CD8-positive, alpha-beta memory T cell (primary cell): ENCODE results near the gene CACNA1B. TPM values are rescaled to one million over a fixed set of nuclear protein-coding genes. Genes with fewer than 3 reads are reported as not detected.

ENCODE experiments used
- CTCF ChIA-PET: fragments of 350-600 bp; sonication (Branson Sonifier 250); formaldehyde crosslinking; loops from one replicate; lab custom pipeline; 2021; ENCODE audit warnings: antibody characterized with exemption; lab: Charles Lee
- POLR2A ChIA-PET: fragments of 350-600 bp; sonication (Branson Sonifier 250); formaldehyde crosslinking; loops from one replicate; lab custom pipeline; 2021; ENCODE audit warnings: antibody characterized with exemption; lab: Charles Lee
- DNase-seq, 5 donors: peaks; one replicate each; pipeline versions ENCODE4 v3.0.0 to v3.0.0-alpha.2; 2020 to 2022; ENCODE audit warnings: mixed read lengths in 1 of 5
- H3K27ac ChIP-seq: one replicate; pipeline ENCODE4 v1.7.0; 2013; ENCODE audit warnings: low read depth, mild to moderate bottlenecking, low read length, moderate library complexity
- H3K27me3 ChIP-seq: 2 replicates; pipeline ENCODE4 v1.7.0; 2013; ENCODE audit warnings: low read length, mild to moderate bottlenecking; ENCODE audit not compliant: insufficient read depth, poor library complexity, severe bottlenecking
- H3K36me3 ChIP-seq: 2 replicates; pipeline ENCODE4 v1.7.0; 2013; ENCODE audit warnings: mild to moderate bottlenecking, low read length, moderate library complexity; ENCODE audit not compliant: insufficient read depth
- H3K4me1 ChIP-seq: 2 replicates; pipeline ENCODE4 v1.7.0; 2013; ENCODE audit warnings: mild to moderate bottlenecking, low read length, moderate library complexity; ENCODE audit not compliant: insufficient read depth
- H3K4me3 ChIP-seq: 2 replicates; pipeline ENCODE4 v1.7.0; 2013; ENCODE audit warnings: mild to moderate bottlenecking, low read length
- H3K9me3 ChIP-seq: 2 replicates; pipeline ENCODE4 v1.7.0; 2013; ENCODE audit warnings: mild to moderate bottlenecking, low read length
- H3K27ac Mint-ChIP-seq, 8 donors: one replicate each; pipeline ENCODE4 v1.8.0; 2020 to 2021; ENCODE audit warnings: mixed read lengths in 8 of 8, mild to moderate bottlenecking in 6 of 8, inconsistent platforms in 3 of 8, moderate library complexity in 3 of 8
- H3K27me3 Mint-ChIP-seq, 2 donors: one replicate each; pipeline ENCODE4 v1.8.0; 2020 to 2021; ENCODE audit warnings: mixed read lengths in 2 of 2, mild to moderate bottlenecking in 1 of 2, moderate library complexity in 1 of 2
- H3K36me3 Mint-ChIP-seq, 3 donors: one replicate each; pipeline ENCODE4 v1.8.0; 2020 to 2021; ENCODE audit warnings: mixed read lengths in 3 of 3, inconsistent platforms in 1 of 3, mild to moderate bottlenecking in 1 of 3
- H3K4me1 Mint-ChIP-seq, 3 donors: one replicate each; pipeline ENCODE4 v1.8.0; 2020 to 2021; ENCODE audit warnings: mixed read lengths in 3 of 3, inconsistent platforms in 1 of 3, mild to moderate bottlenecking in 1 of 3
- H3K4me3 Mint-ChIP-seq, 7 donors: one replicate each; pipeline ENCODE4 v1.8.0; 2020 to 2021; ENCODE audit warnings: mixed read lengths in 7 of 7, mild to moderate bottlenecking in 6 of 7, moderate library complexity in 4 of 7, inconsistent platforms in 2 of 7
- H3K9me3 Mint-ChIP-seq, 5 donors: one replicate each; pipeline ENCODE4 v1.8.0; 2020 to 2022; ENCODE audit warnings: mixed read lengths in 5 of 5, mild to moderate bottlenecking in 3 of 5, moderate library complexity in 2 of 5, inconsistent platforms in 1 of 5
- polyA plus RNA-seq: library from polyadenylated mRNA; unstranded; fragments of 300-500 nt; fragmentation: Illumina TruSeq; gene quantifications from one replicate; pipeline ENCODE4 v1.2.3, GENCODE V29; 2021
- total RNA-seq, 2 experiments: library from RNA; stranded (reverse); gene quantifications; one replicate each; pipeline ENCODE4 v1.2.3, GENCODE V29; 2021

Gene CACNA1B
- total and polyA plus RNA-seq, 3 experiments from 2014 or later = not detected

DNA sequence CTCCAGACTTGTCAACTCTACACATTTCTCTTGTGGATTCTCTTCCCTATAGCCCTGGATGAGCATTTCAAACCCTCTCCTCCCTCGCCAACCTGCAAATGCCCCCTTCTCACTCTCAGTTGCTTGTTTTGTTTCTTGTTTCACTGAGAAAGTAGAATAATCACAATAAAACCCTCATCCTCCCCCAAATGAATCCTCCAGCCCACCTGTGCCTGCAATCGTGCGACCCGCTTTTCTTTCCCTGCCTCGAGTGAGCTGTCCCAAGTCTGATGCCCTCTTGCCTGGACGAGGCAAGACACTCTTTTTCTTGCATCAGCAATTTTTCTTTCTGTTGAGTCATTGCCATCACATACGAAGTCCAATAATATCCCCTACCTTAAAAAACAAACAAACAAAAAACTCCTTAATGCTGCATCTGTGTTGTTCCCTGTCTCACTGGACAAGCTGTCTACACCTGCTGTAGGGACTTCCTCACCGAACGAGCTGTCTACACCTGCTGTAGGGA, 3.7 kb upstream of the CACNA1B start:
- ChIA-PET CTCF (no interaction called here), POLR2A (no interaction called here)
- H3K27me3 Mint-ChIP-seq = peaks cover 22 to 41% of the 10 kb centered on the region in 2 donors

DNA sequence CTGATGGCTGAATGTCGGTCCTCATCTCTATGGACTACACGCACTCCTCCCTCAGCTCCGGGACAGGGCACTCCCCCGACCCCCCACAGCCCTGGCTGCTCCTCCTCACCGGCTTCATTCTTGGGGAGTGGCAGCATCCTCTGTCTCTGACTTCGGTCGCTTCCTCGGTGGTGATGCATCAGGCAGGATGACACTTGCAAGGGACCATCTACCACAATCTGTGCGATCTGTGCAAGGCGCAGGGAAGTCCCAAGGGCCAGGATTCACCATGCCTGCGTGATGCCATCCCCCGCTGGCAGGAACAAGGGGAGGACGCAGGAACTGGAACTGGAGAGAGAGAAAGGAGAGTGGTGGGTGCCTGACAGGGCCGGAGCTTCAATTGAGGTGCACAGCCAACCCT, 2.2 kb upstream of the CACNA1B start:
- peaks cover 0 to 2% (median 0%) of the 10 kb centered on the region in 5 donors for H3K9me3 Mint-ChIP-seq
- Histone ChIP-seq H3K4me1 (no peaks in the 10 kb centered on the region), H3K27ac (no peak overlapping the region), H3K36me3 (no peaks in the 10 kb centered on the region), H3K4me3 (no peak overlapping the region), H3K9me3 (no peaks in the 10 kb centered on the region), H3K27me3 (peaks cover 5% of the 10 kb centered on the region)
- POLR2A ChIA-PET = no interaction called here
- peaks cover 0 to 5% (median 2%) of the 10 kb centered on the region in 3 donors for H3K4me1 Mint-ChIP-seq
- peaks cover 34 to 47% of the 10 kb centered on the region in 2 donors for H3K27me3 Mint-ChIP-seq
- peak overlapping the region in 1 of 7 donors; percentile 35 for H3K4me3 Mint-ChIP-seq
- H3K27ac Mint-ChIP-seq = no peak overlapping the region
- no peak for DNase-seq
- H3K36me3 Mint-ChIP-seq = peaks cover 0 to 3% (median 0%) of the 10 kb centered on the region in 3 donors
- CTCF ChIA-PET = no interaction called here

More for the DNA sequence above, 3.7 kb upstream of the CACNA1B start:
- Mint-ChIP-seq H3K27ac (no peak overlapping the region), H3K4me1 (peaks cover 0 to 5% (median 2%) of the 10 kb centered on the region in 3 donors), H3K9me3 (peaks cover 0 to 6% (median 0%) of the 10 kb centered on the region in 5 donors), H3K36me3 (peaks cover 0 to 3% (median 0%) of the 10 kb centered on the region in 3 donors), H3K4me3 (no peak overlapping the region)
- Histone ChIP-seq H3K4me1 (no peaks in the 10 kb centered on the region), H3K36me3 (no peaks in the 10 kb centered on the region), H3K27me3 (peaks cover 5% of the 10 kb centered on the region), H3K4me3 (no peak overlapping the region), H3K9me3 (no peaks in the 10 kb centered on the region), H3K27ac (no peak overlapping the region)
- DNase-seq = no peak

DNA sequence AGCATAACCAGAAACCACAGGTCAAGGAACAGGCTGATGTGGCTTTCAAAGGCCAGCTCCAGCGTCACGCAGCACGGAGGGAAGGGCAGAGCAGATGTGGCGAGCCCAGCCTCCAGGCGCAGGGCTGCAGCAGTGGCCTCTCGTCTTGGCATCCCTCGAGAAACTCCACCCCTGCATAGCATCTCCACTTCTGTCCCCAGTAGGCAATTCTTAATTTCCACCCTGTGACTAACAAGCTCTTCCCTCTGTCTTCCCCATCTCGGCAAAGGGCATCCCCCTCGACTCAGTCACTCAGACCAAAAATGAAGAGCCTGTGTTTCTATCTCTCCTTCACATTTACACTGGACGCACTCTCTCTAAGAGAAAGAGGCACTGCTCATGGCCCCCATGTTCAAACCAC, 1.7 kb upstream of the CACNA1B start:
- peaks cover 0 to 2% (median 0%) of the 10 kb centered on the region in 5 donors for H3K9me3 Mint-ChIP-seq
- no peaks in the 10 kb centered on the region for H3K9me3 ChIP-seq

DNA sequence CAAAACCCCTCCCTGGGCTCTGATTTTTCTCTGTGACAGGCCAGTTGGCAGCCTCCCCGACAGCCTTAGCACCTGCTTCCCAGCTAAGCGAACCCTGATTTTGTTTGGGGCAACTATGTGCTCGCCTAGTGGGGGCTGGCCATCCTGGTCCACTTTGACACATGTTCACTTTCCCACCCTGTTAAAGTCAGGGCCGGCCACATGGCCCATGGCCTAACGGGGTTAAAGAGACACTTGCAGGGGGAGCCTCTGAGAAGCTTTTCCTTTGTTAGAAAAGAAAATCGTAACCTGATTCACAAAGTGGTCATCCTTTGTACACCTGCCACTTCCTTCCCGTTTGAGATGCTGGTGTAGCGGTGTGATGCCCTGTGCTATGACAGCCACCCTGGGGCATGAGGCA, 1.3 kb upstream of the CACNA1B start:
- H3K4me3 Mint-ChIP-seq = peak overlapping the region in 3 of 7 donors; percentile 26 to 72 (median 35)
- peaks cover 0 to 5% (median 2%) of the 10 kb centered on the region in 3 donors for H3K4me1 Mint-ChIP-seq

More for the DNA sequence above, 1.7 kb upstream of the CACNA1B start:
- H3K27me3 ChIP-seq = peaks cover 5% of the 10 kb centered on the region
- peaks cover 36 to 48% of the 10 kb centered on the region in 2 donors for H3K27me3 Mint-ChIP-seq
- no peaks in the 10 kb centered on the region for H3K36me3 ChIP-seq
- H3K27ac ChIP-seq = no peak overlapping the region
- no peak for DNase-seq
- H3K4me3 Mint-ChIP-seq = peak overlapping the region in 1 of 7 donors; percentile 35
- CTCF ChIA-PET = no interaction called here
- H3K4me3 ChIP-seq = no peak overlapping the region
- POLR2A ChIA-PET = no interaction called here
- peaks cover 0 to 5% (median 2%) of the 10 kb centered on the region in 3 donors for H3K4me1 Mint-ChIP-seq
- H3K4me1 ChIP-seq = no peaks in the 10 kb centered on the region
- no peak overlapping the region for H3K27ac Mint-ChIP-seq
- peaks cover 0 to 3% (median 0%) of the 10 kb centered on the region in 3 donors for H3K36me3 Mint-ChIP-seq

DNA sequence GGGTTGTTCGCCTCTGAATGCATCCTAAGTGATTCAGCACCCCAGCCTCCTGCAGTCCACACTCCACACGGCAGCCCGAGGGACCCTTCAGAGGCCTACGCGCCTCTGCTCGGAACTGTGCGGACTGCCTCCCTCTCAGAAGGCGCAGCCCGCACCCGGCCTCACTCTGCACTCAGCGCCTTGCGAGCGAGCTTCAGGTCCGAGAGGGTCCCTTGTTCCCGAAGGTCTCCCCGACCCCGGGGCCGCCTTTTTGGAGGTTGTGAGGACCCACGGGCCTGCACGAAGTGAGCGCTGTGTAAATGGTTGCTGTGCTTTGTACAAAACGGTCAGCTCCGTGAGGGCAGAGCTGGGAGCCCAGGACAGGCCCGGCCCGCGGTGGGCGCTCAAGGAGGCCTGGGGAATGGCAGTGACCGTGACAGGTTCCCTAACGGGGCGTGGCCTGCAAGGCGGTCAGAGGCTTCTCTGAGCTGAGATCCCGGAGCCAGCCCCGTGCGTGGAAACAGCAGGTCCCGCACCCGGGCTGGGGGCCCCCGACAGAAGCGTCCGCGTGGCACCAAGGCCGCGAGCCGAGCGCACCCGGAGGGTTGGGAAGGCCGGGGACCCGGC, 698 bp upstream of the CACNA1B start:
- H3K9me3 ChIP-seq = no peaks in the 10 kb centered on the region

More for the DNA sequence above, 1.3 kb upstream of the CACNA1B start:
- POLR2A ChIA-PET = no interaction called here
- H3K9me3 ChIP-seq = no peaks in the 10 kb centered on the region
- no peaks in the 10 kb centered on the region for H3K4me1 ChIP-seq
- CTCF ChIA-PET = no interaction called here
- Mint-ChIP-seq H3K9me3 (peaks cover 0 to 2% (median 0%) of the 10 kb centered on the region in 5 donors), H3K36me3 (peaks cover 0 to 3% (median 0%) of the 10 kb centered on the region in 3 donors), H3K27me3 (peaks cover 37 to 51% of the 10 kb centered on the region in 2 donors), H3K27ac (peak overlapping the region in 1 of 8 donors; percentile 35)
- H3K27me3 ChIP-seq = peaks cover 5% of the 10 kb centered on the region
- no peaks in the 10 kb centered on the region for H3K36me3 ChIP-seq
- H3K27ac ChIP-seq = no peak overlapping the region
- DNase-seq = no peak
- H3K4me3 ChIP-seq = no peak overlapping the region

DNA sequence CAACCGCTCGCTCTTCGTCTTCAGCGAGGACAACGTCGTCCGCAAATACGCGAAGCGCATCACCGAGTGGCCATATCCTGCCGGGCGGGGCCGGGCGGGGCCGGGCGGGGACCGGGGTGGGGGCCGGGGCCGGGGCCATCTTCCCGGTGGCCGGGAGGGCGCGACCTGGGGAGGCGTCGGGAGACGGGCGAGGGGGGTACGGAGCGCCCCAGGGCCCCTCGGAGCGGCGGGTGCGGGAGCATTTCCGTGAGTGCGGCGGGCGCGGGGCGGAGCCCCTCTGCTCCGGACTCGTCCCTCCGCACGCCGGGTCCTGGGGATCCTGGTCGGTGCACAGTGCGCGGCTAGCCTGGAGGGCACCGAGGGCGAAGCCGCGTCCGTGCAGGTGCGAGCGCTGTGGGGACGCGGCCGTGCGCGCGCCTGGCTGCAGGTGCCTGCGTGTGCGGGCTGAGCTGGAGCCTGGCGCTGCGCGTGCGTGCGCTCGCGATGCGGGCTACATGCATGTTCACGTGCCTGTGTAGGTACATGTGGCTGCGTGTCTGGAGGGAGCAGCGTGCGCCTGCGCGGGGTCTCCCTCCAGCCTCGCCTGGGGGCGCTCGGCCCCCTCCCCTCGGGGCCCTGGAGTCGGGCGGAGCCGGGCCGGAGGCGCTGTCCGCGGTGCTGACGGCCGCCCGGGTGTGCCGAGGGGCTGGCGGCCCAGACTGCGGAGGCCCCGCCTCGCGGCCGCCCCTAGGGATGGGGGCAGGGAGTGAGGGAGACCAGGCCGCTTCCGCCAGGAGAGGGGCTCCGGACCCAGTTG, 762 bp downstream of the CACNA1B start:
- H3K27ac ChIP-seq = no peak overlapping the region
- ChIA-PET POLR2A (no interaction called here), CTCF (no interaction called here)
- H3K27ac Mint-ChIP-seq = no peak overlapping the region
- H3K4me1 Mint-ChIP-seq = peaks cover 0 to 5% (median 2%) of the 10 kb centered on the region in 3 donors
- H3K4me1 ChIP-seq = no peaks in the 10 kb centered on the region
- H3K4me3 ChIP-seq = no peak overlapping the region
- peaks cover 0 to 2% (median 0%) of the 10 kb centered on the region in 5 donors for H3K9me3 Mint-ChIP-seq
- DNase-seq = peak in 1 of 5 donors; percentile 23
- peaks cover 0 to 3% (median 0%) of the 10 kb centered on the region in 3 donors for H3K36me3 Mint-ChIP-seq
- peaks cover 43 to 52% of the 10 kb centered on the region in 2 donors for H3K27me3 Mint-ChIP-seq
- H3K27me3 ChIP-seq = peaks cover 5% of the 10 kb centered on the region
- H3K9me3 ChIP-seq = no peaks in the 10 kb centered on the region
- H3K36me3 ChIP-seq = no peaks in the 10 kb centered on the region
- no peak overlapping the region for H3K4me3 Mint-ChIP-seq

More for the DNA sequence above, 698 bp upstream of the CACNA1B start:
- Histone ChIP-seq H3K27me3 (peaks cover 5% of the 10 kb centered on the region), H3K4me3 (no peak overlapping the region), H3K27ac (no peak overlapping the region), H3K4me1 (no peaks in the 10 kb centered on the region), H3K36me3 (no peaks in the 10 kb centered on the region)
- peaks cover 0 to 3% (median 0%) of the 10 kb centered on the region in 3 donors for H3K36me3 Mint-ChIP-seq
- POLR2A ChIA-PET = no interaction called here
- H3K4me3 Mint-ChIP-seq = peak overlapping the region in 1 of 7 donors; percentile 35
- peaks cover 0 to 5% (median 2%) of the 10 kb centered on the region in 3 donors for H3K4me1 Mint-ChIP-seq
- CTCF ChIA-PET = no interaction called here
- no peak overlapping the region for H3K27ac Mint-ChIP-seq
- peaks cover 40 to 54% of the 10 kb centered on the region in 2 donors for H3K27me3 Mint-ChIP-seq
- peaks cover 0 to 2% (median 0%) of the 10 kb centered on the region in 5 donors for H3K9me3 Mint-ChIP-seq
- DNase-seq = no peak

DNA sequence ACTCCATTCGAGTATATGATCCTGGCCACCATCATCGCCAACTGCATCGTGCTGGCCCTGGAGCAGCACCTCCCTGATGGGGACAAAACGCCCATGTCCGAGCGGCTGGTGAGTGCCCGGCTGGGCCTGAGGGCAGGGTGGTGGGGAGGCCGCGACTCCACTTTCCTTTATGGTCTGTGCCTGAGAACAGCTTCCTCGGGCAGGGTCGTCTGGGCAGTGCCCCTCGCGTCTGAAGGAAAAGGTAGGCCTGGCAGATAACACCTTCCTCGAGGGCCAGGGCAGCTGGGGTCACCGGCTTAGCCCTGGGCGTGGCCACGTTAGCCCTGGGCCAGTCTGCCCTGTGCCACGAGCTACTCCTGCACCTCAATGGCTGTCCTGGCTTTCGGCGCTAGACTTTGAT, 1.5 kb downstream of the CACNA1B start:
- Histone ChIP-seq H3K9me3 (no peaks in the 10 kb centered on the region), H3K4me3 (no peak overlapping the region), H3K27ac (no peak overlapping the region), H3K4me1 (no peaks in the 10 kb centered on the region), H3K36me3 (no peaks in the 10 kb centered on the region), H3K27me3 (peaks cover 5% of the 10 kb centered on the region)
- H3K4me3 Mint-ChIP-seq = peak overlapping the region in 2 of 7 donors; percentile 22 to 38
- CTCF ChIA-PET = no interaction called here
- peaks cover 0 to 3% (median 0%) of the 10 kb centered on the region in 3 donors for H3K36me3 Mint-ChIP-seq
- peak overlapping the region in 1 of 8 donors; percentile 54 for H3K27ac Mint-ChIP-seq
- peaks cover 40 to 46% of the 10 kb centered on the region in 2 donors for H3K27me3 Mint-ChIP-seq
- DNase-seq = no peak
- H3K4me1 Mint-ChIP-seq = peaks cover 0 to 5% (median 2%) of the 10 kb centered on the region in 3 donors
- POLR2A ChIA-PET = no interaction called here
- peaks cover 0 to 2% (median 0%) of the 10 kb centered on the region in 5 donors for H3K9me3 Mint-ChIP-seq
